GM21526 (cell line): ENCODE measurements around the gene TP53TG3F.
"Not testable (repeated sequence)": the region's sequence is repeated elsewhere in the genome, so short reads cannot be mapped to it uniquely, and the experiment has no call there.

Experiments
- ATAC-seq: cut with Tn5 transposase; IDR thresholded peaks from one replicate; pipeline ENCODE4 v1.9.1; 2021; ENCODE audit warnings: moderate library complexity; ENCODE audit not compliant: unreplicated experiment, low FRiP score

Gene TP53TG3F

GRCh38 chr16:33459312-33459711 is at the start of gene TP53TG3F:
TSS of gene TP53TG3F (plus strand) at chr16:33459612. CDS start at chr16:33459680, 68 bp downstream.
- ATAC-seq = not testable (repeated sequence)

GRCh38 chr16:33491611-33492010 is 32.2 kb downstream of the TP53TG3F start:
- not testable (repeated sequence) for ATAC-seq

GRCh38 chr16:33507231-33507630 is 47.8 kb downstream of the TP53TG3F start:
- not testable (repeated sequence) for ATAC-seq

GRCh38 chr16:33509070-33509469 is 49.7 kb downstream of the TP53TG3F start:
- ATAC-seq = not testable (repeated sequence)

GRCh38 chr16:33509906-33510305 is 50.5 kb downstream of the TP53TG3F start:
- not testable (repeated sequence) for ATAC-seq
